ENCODE data around the gene SEMA4C.

Gene SEMA4C

DNA sequence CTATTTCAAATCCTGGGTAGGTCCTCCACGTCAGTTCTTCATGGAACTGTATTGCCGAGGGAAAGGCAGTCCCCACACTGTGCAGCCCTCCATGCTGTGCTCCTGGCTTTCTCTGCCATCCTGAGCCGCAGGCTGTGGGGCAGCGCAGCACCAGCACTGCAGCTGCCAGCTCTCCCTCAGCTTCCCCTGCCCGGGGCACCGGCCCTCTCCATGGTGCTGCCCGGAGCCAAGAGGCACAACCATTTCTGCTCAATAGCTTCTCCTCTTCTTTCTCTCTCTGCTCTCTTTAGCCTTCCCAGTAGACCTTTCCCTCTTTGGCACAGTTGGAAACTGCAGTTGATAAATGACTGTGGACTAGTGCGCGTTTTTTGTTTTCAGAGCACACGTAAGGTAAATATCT lies 38.2 kb downstream of the SEMA4C start:
- no peak overlapping the region for H3K9ac ChIP-seq (ENCODE audit: insufficient read length)
- TF ChIP-seq EZH2 (IDR thresholded peaks at IDR 0.05), result no peak
- TF ChIP-seq POLR2AphosphoS5 (IDR thresholded peaks at IDR 0.05; ENCODE audit: borderline replicate concordance, low read depth, low read length), result no peak
- TF ChIP-seq FOXP2 (optimal IDR thresholded peaks at IDR 0.05; ENCODE audit: control extremely low read depth, extremely low read length, insufficient read depth), result no peak
- H3K36me3 ChIP-seq (ENCODE audit: insufficient read depth, low read length), result peaks cover 15% of the 10 kb centered on the region; the same call in 1 of the 2 replicates
- H3K27ac ChIP-seq, result no peak overlapping the region
- H3K4me3 ChIP-seq, result no peak overlapping the region
- no peaks in the 10 kb centered on the region for H3K9me3 ChIP-seq (ENCODE audit: low read depth, low read length)
- DNase-seq (ENCODE audit: low read depth, low spot score), result no peak

DNA sequence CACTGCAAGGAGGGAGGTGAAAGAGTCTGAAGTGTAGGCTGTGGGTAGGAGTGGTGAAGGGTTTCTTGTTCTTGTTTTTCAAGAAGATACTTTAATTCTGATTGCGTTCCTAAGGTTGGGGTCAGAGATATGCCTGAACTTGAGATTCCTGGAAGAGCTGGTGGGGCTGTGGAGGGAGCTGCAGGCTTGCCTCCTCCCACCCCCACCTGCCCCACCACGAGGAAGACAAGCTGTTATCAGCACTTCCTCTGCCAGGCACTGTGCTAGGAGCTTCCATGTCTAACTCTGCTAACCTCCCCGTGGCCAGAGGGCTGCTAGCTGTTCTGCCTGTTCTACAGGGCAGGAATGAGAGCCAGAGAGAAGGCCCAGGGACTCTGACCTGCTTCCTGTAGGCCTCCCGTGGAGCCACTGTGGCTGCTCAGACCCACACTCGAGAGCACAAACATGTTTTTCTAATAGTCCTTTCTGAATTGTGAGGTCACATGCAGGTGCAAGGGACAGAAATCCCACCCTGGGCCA lies 39.8 kb downstream of the SEMA4C start:
- TF ChIP-seq POLR2AphosphoS5 (IDR thresholded peaks at IDR 0.05; ENCODE audit: borderline replicate concordance, low read depth, low read length) (no peak), FOXP2 (optimal IDR thresholded peaks at IDR 0.05; ENCODE audit: control extremely low read depth, extremely low read length, insufficient read depth) (no peak), EZH2 (IDR thresholded peaks at IDR 0.05) (no peak)
- peaks cover 15% of the 10 kb centered on the region; the same call in 1 of the 2 replicates for H3K36me3 ChIP-seq (ENCODE audit: insufficient read depth, low read length)
- H3K4me3 ChIP-seq, result no peak overlapping the region
- H3K27ac ChIP-seq, result no peak overlapping the region
- no peak overlapping the region for H3K9ac ChIP-seq (ENCODE audit: insufficient read length)
- DNase-seq (ENCODE audit: low read depth, low spot score), result no peak
- no peaks in the 10 kb centered on the region for H3K9me3 ChIP-seq (ENCODE audit: low read depth, low read length)

DNA sequence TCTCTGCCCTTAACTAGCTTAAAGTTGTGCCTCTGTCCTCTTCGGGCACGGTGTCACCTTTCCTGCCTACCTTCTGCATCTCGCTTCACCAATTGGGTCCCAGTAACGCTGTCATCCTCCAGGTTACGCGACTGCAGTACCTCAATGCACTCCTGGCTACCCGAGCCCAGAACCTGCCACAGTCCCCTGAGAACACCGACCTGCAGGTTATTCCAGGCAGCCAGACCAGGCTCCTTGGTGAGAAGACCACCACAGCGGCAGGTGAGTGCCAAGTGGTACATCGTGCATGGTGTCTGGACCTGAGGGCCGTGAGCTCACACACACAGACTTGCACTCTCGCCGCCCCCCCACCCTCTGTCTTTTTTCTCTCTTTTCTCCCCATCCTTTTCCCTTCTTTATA lies 41.0 kb downstream of the SEMA4C start:
- TF ChIP-seq FOXP2 (optimal IDR thresholded peaks at IDR 0.05; ENCODE audit: control extremely low read depth, extremely low read length, insufficient read depth), result no peak
- TF ChIP-seq POLR2AphosphoS5 (IDR thresholded peaks at IDR 0.05; ENCODE audit: borderline replicate concordance, low read depth, low read length), result no peak
- TF ChIP-seq EZH2 (IDR thresholded peaks at IDR 0.05), result no peak
- Histone ChIP-seq H3K9me3 (ENCODE audit: low read depth, low read length) (no peaks in the 10 kb centered on the region), H3K36me3 (ENCODE audit: insufficient read depth, low read length) (peaks cover 15% of the 10 kb centered on the region; the same call in 1 of the 2 replicates)

DNA sequence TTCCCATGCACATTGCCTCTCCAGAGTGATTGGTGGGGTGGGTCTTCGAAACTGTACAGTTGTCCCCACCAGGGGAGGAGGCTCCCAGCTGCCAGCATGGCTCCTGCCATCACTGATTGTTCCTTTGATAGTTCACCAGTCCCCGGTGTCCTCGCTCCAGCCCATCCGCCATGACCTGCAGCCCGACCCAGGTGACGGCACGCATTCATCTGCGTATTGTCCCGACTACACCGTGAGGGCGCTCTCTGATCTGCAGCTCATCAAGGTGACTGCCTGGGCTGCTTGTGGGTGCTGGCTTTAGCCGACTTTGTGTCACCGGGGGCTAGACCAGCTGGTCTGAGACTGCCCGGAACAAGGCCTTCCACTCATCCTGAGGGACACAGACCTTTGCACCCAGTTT lies 41.4 kb downstream of the SEMA4C start:
- Histone ChIP-seq H3K9ac (ENCODE audit: insufficient read length) (no peak overlapping the region), H3K27ac (no peak overlapping the region), H3K36me3 (ENCODE audit: insufficient read depth, low read length) (peaks cover 15% of the 10 kb centered on the region; the same call in 1 of the 2 replicates), H3K9me3 (ENCODE audit: low read depth, low read length) (no peaks in the 10 kb centered on the region), H3K4me3 (no peak overlapping the region)
- TF ChIP-seq POLR2AphosphoS5 (IDR thresholded peaks at IDR 0.05; ENCODE audit: borderline replicate concordance, low read depth, low read length), result no peak
- no peak for TF ChIP-seq FOXP2 (optimal IDR thresholded peaks at IDR 0.05; ENCODE audit: control extremely low read depth, extremely low read length, insufficient read depth)
- TF ChIP-seq EZH2 (IDR thresholded peaks at IDR 0.05), result no peak
- DNase-seq (ENCODE audit: low read depth, low spot score), result no peak

More for the DNA sequence above, 41.0 kb downstream of the SEMA4C start:
- Histone ChIP-seq H3K27ac (no peak overlapping the region), H3K9ac (ENCODE audit: insufficient read length) (no peak overlapping the region), H3K4me3 (no peak overlapping the region)
- DNase-seq (ENCODE audit: low read depth, low spot score), result no peak

DNA sequence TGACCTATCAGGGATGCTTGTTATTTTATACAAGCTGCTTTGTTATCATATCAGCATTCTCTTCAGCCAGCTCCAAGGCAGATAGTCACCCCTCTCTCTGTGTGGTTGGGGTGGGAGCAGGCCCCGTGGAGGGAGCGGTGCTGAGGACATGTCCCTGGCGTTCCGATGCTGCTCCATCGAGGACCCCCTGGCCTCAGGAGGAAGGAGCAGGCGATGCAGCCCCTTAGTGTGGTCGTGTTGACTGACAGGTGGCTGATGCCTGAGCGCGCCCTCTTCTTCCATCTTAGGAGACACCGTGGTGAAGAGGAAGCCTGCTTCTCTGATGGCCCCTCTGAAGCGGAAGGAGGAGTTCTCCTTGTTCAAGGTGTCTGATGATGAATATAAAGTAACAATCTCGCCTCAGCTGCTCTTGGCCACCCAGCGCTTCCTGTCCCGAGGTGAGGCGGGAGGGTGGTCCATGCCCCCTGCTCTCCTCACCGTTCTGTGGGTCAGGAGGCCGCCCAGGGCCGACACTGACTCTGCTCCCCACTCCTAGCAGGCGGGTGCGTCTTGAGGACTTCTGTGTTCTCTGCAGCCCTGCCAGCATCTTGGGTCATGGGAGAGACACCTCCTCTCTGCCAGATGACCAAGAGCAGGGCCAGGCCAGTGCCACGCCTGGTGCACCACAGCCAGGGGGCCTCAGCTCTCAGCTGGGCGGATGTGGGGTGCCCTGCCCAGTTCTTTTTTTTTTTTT lies 43.2 kb downstream of the SEMA4C start:
- H3K4me3 ChIP-seq, result no peak overlapping the region
- H3K27ac ChIP-seq, result no peak overlapping the region
- H3K36me3 ChIP-seq (ENCODE audit: insufficient read depth, low read length), result peaks cover 15% of the 10 kb centered on the region; the same call in 1 of the 2 replicates
- H3K9ac ChIP-seq (ENCODE audit: insufficient read length), result no peak overlapping the region
- no peak for DNase-seq (ENCODE audit: low read depth, low spot score)
- no peaks in the 10 kb centered on the region for H3K9me3 ChIP-seq (ENCODE audit: low read depth, low read length)
- TF ChIP-seq FOXP2 (optimal IDR thresholded peaks at IDR 0.05; ENCODE audit: control extremely low read depth, extremely low read length, insufficient read depth) (no peak), POLR2AphosphoS5 (IDR thresholded peaks at IDR 0.05; ENCODE audit: borderline replicate concordance, low read depth, low read length) (no peak), EZH2 (IDR thresholded peaks at IDR 0.05) (no peak)

DNA sequence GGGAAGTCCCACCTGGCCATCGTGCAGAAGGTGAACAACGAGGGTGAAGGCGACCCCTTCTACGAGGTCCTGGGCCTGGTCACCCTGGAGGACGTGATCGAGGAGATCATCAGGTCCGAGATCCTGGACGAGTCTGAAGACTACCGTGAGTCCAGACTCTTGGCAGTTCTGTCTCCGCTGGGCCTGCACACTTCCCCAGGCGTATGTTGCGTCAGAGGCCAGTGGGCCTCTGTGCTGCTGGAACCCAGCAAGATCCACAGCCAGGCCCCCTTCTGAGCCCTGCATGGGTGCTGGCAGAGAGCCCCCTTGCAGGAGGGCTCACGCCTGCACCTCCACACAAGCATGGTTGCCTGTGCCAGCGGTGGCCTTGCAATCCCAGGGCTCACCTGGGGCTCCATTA lies 44.8 kb downstream of the SEMA4C start:
- H3K27ac ChIP-seq, result no peak overlapping the region
- TF ChIP-seq POLR2AphosphoS5 (IDR thresholded peaks at IDR 0.05; ENCODE audit: borderline replicate concordance, low read depth, low read length) (no peak), EZH2 (IDR thresholded peaks at IDR 0.05) (no peak), FOXP2 (optimal IDR thresholded peaks at IDR 0.05; ENCODE audit: control extremely low read depth, extremely low read length, insufficient read depth) (no peak)
- no peak overlapping the region for H3K4me3 ChIP-seq
- DNase-seq (ENCODE audit: low read depth, low spot score), result no peak
- H3K9me3 ChIP-seq (ENCODE audit: low read depth, low read length), result no peaks in the 10 kb centered on the region
- H3K36me3 ChIP-seq (ENCODE audit: insufficient read depth, low read length), result peaks cover 8% of the 10 kb centered on the region; the same call in 1 of the 2 replicates
- no peak overlapping the region for H3K9ac ChIP-seq (ENCODE audit: insufficient read length)

DNA sequence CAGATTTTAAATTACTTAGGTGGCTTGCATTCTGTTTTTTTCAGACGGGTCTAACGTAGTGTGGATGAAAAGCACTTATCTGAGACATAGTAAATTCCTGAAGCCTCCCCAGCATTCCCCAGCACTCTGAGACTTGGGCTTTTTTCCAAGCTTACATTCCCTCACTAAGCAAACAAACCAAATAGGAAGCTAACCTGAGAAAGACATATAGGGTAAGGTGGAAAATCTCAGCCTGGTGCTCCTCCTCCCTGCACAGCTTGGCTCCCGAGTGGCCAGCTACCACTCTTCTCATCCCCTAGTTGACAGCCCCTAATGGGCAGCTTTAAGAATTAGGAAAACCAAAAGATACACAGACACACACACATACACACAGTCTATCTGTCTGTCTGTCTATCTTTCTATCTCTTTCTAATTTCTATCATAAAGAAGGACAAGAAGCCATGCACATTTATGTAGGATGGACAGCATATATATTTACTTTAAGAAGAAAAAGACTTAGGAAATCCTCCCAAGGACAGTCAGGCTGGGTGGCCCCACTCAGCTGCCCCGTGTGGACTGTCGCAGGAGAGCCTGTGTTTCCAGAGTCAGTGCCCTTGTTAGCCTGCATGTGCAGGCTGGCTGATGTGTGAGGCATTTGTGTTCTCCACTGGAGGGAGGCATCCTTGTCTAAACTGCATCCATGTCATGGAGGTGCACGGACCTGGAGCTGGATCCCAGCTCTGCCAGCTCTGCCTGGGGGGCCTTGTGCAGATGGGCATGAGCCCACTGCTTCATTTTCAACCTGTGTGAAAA lies 45.6 kb downstream of the SEMA4C start:
- Histone ChIP-seq H3K27ac (no peak overlapping the region), H3K4me3 (no peak overlapping the region), H3K9me3 (ENCODE audit: low read depth, low read length) (no peaks in the 10 kb centered on the region), H3K9ac (ENCODE audit: insufficient read length) (no peak overlapping the region), H3K36me3 (ENCODE audit: insufficient read depth, low read length) (peaks cover 5% of the 10 kb centered on the region; the same call in 1 of the 2 replicates)
- no peak for TF ChIP-seq EZH2 (IDR thresholded peaks at IDR 0.05)
- no peak for TF ChIP-seq FOXP2 (optimal IDR thresholded peaks at IDR 0.05; ENCODE audit: control extremely low read depth, extremely low read length, insufficient read depth)
- no peak for TF ChIP-seq POLR2AphosphoS5 (IDR thresholded peaks at IDR 0.05; ENCODE audit: borderline replicate concordance, low read depth, low read length)
- no peak for DNase-seq (ENCODE audit: low read depth, low spot score)

DNA sequence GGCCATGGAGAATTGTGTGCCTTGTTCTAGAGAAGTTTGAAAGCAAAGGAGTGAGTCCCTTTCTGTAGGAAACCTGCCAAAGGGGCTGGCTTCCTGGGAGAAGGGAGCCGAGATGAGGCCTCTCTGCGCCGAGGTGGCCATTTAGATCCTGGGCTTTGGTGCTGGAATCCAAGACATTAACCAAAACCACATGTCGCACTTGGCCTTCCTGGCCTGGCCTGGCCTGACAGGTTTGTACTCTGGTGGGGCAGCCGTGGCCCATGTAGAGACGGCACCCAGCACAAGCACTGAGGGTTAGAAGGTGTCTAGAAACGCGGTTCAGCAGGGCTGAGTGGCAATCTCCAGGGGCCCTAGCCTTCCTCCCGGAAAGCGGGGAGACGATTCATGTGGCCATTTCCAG lies 46.7 kb downstream of the SEMA4C start:
- no peak for DNase-seq (ENCODE audit: low read depth, low spot score)
- Histone ChIP-seq H3K36me3 (ENCODE audit: insufficient read depth, low read length) (no peaks in the 10 kb centered on the region; the same call in 1 of the 2 replicates), H3K9me3 (ENCODE audit: low read depth, low read length) (no peaks in the 10 kb centered on the region), H3K9ac (ENCODE audit: insufficient read length) (no peak overlapping the region), H3K27ac (no peak overlapping the region), H3K4me3 (no peak overlapping the region)
- TF ChIP-seq FOXP2 (optimal IDR thresholded peaks at IDR 0.05; ENCODE audit: control extremely low read depth, extremely low read length, insufficient read depth), result no peak
- TF ChIP-seq POLR2AphosphoS5 (IDR thresholded peaks at IDR 0.05; ENCODE audit: borderline replicate concordance, low read depth, low read length), result no peak

Measured in SK-N-MC (cell line).